OCI-M2 (cell line): ENCODE measurements around the gene ZNF485.
"Not testable (repeated sequence)": the region's sequence is repeated elsewhere in the genome, so short reads cannot be mapped to it uniquely, and the experiment has no call there.

ENCODE experiments used
- DNase-seq: peaks from one replicate; lab custom pipeline; 2025; ENCODE audit not compliant: unreplicated experiment; lab: John Stamatoyannopoulos, UW

Gene ZNF485

GRCh38 chr10:43606323-43607198, at the start of gene ZNF485:
TSS of gene ZNF485 (plus strand) at chr10:43606438. CDS start at chr10:43607051, 613 bp downstream.
- no peak for DNase-seq

- DNase-seq = no peak
These were observed 49.0 kb upstream of the ZNF485 start for GRCh38 chr10:43557214-43557613.

DNA sequence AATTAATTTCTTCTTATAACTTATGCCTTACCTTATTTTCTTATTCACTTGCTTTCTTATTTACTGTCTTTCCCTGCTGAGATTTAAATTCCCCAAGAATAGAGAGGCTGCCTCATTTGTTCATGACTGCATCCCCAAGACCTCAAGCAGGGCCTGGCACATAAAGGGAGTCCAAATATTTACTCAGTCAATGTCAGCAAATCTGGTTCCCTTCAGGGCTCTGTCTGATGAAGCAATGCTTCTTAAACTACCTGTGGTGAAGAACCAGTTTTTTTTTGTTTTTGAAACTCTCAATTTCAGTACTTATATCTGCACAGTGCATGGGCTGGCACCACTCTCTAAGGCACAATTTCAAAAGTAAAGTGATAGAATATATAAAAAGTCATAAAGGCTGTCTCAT, 36.6 kb upstream of the ZNF485 start:
- no peak for DNase-seq

- no peak for DNase-seq
These were observed 35.3 kb upstream of the ZNF485 start for GRCh38 chr10:43570971-43571370.

- DNase-seq = no peak
These were observed 32.8 kb upstream of the ZNF485 start for GRCh38 chr10:43573250-43574000.

GRCh38 chr10:43574001-43574892, 32.0 kb upstream of the ZNF485 start, which contains the start of gene ZNF239:
TSS of gene ZNF239 (minus strand) at chr10:43574616. CDS start at chr10:43558079, 16,537 bp downstream.
- no peak for DNase-seq

DNA sequence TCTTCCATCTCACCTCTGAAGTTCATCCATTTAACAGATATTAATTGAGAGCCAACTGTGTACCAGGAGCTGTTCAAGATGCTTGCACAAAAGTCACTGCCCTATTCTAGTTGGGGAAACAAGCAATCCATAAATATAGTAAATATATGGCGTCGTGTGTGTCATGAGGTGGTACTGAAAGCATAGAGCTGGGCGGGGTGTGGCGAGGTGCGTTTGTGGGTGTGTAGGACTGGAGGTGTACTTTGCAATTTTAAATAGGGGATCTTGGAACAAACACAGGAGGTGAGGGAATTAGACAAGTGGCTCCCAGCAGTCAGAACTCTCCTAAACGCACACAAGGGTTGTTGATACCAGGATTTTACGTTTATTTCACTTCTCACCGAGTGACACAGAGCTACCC, 31.3 kb upstream of the ZNF485 start:
- DNase-seq = no peak

- DNase-seq = no peak
These were observed 30.2 kb upstream of the ZNF485 start for GRCh38 chr10:43576062-43576461.

GRCh38 chr10:43576580-43576979, 29.7 kb upstream of the ZNF485 start:
- no peak for DNase-seq

DNA sequence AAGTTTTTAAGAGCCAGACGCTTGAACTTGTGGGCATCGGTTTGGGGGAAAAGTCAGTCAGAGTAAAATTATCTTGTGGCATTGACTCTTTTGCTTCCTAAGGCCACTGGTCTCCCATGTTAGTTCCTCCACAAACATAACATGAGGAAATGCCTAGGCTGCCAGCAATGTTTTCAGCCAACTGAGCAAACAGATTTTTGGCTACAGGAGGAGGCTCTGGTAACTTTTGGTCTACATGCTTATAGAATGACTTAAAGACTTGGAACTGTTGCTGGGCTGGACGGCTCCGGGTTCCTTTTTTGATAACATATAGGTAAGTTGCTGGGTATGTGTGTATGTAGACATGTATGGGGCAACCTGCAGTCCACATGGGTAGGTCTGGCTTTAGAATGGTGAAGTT, 22.2 kb upstream of the ZNF485 start:
- no peak for DNase-seq

GRCh38 chr10:43585046-43585445, 21.2 kb upstream of the ZNF485 start:
- DNase-seq = no peak

DNA sequence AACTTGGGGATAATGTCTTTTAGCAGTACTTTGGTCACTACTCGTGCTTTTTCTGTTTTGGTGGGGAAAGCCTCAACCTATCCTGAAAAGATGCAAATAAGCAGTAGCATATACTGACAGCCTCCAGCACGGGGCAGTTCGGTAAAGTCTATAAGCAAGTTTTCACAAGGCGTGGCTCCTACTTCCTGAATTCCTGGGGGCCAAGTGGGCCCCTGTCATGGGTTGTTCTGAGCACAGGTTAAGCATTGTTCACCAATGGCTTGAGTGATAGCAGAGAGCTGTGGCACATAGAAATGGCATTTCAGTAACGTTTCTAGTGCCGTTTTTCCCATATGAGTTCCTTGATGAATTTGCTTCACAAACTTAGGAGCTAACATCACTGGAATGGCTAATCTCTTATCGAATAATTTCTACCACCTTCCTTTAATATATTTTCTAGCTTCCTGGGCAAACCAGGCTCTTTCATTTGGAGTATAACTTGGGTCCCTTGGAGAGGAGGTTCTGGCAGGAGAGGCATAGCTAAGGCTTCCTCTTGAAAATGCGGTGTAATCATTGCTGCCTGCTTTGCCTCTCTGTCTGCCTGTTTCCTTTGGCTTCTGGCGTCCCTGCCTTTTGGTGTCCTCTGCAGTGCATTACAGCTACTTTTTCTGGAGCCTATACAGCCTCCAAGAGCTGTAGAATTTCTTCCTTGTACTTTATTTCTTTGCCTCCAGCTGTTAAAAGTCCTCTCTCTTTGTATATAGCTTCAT, 20.1 kb upstream of the ZNF485 start:
- DNase-seq = no peak

GRCh38 chr10:43586730-43587115, 19.5 kb upstream of the ZNF485 start:
- not testable (repeated sequence) for DNase-seq

DNA sequence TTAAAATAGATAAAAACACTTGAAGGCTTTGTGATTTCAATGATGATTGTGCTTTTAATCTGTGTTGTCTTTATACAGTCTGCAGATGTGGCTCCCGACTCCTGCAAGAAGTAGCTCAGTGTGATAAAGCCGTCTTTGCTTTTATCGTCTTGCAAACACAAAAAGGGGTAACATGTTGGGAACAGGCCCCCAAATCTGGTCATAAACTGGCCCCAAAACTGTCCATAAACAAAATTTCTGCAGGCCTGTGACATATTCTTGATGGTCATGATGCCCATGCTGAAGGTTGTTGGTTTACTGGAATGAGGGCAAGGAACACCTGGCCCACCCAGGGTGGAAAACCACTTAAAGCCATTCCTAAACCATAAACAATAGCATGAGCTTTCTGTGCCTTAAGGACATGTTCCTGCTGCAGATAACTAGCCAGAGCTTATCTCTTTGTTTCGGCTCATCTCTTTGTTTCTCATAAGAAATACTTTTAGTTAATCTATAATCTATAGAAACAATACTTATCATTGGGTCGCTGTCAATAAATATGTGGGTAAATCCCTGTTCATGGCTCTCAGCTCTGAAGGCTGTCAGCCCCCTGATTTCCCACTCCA, 14.8 kb upstream of the ZNF485 start:
- DNase-seq = no peak

GRCh38 chr10:43594944-43595589, 11.2 kb upstream of the ZNF485 start:
- DNase-seq = no peak

DNA sequence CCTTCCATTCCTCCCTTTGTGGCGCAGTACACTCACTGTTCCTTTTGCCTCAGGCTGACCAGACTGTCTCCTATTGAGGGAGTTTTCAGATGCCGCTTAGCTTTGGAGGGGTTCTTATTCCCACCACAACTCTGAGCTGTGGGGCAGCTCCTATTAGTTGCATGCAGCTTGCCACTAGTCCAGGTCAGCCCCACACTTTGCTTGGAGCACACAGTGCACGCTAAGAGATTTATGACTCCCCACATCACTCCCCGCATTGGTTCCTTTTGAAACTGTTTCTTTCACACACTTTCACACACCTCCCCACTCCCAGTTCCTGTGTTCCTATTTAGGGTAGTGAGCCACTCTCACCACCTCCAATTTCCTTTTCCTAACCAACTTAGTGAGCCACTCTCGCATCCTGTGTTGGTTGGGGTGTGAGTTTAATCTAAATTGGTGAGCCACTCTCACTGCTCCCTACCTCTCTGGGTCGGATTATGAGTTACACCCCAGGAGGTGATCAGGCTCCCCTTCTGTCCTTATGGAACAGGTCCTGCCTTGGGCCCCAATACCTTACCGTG, 10.4 kb upstream of the ZNF485 start:
- DNase-seq = no peak

- DNase-seq = no peak
These were observed 9.7 kb upstream of the ZNF485 start for GRCh38 chr10:43596546-43596945.

- DNase-seq = no peak
These were observed 7.8 kb upstream of the ZNF485 start for GRCh38 chr10:43598446-43598845.

- DNase-seq = no peak
These were observed 6.9 kb upstream of the ZNF485 start for GRCh38 chr10:43599333-43599732.
